ENCODE results near the gene FHOD3.

The FHOD3 gene

DNA sequence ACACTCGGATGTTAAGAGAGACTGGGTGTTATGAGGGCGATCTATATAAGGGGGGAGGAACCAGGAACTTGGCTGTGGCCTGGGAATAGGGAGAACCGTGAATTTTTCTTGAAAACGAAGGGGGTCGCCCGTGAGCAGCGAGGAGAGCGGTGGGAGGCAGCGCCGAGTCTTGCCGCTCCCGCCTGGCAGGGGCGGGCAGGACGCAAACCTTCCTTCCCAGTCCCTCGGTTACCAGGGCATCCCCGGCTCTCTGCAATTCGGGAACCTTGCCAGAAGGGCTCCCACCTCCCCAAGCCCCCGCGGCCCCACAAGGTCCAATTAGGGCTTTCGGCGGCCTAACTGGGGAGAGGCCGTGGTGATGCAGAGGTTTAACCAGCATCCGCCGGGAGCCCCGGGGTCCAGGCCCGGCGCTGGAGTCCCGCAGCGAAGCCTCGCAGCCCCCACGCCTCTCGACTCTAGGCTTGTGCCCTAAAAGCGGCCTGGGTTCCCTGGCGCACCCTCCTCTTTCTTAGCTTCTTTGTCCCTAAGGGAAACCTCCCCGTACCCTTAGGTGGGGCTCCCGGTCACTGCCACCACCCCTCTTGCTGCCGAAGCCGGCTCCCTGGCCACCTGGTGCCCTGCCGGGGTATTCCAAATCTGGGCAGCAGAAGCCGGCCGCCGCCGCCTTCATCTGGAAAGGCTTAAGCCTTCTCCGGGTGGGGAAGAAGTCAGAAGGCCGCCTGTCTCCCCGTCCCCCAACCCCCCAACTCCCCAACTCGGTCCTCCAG, 680 bp upstream of the FHOD3 start:
- DNase-seq, result no peak

DNA sequence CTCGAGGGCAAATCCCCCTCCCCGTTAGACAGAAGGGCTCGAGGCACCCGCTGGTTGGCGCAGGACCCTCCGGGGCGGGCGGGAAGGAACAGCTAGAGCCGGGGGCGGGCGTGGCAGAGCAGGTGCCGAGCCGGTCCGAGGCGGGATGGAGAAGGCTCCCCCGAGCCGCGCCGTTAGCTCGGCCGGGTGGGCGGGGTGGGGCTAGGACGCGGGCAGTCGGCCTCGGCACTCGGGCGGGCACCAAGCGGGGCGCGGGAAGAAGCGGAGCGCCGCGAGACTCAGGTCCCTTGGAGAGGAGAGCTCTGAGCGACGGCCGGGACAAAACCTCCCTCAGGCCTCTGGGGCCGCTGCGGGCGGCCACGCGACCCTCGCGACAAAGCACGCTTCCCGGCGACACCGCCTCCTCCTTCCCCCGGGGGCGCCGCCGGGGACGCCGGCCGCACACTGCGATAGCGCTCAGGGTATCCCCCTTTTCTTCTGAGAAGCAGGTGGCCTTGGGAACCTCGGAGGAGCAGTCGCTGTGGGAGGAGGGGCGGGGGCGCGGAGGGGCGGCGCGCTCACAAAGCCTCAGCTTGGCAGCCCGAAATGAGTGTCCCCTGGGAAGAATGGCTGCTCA, 721 bp downstream of the FHOD3 start:
- no peak for DNase-seq

DNA sequence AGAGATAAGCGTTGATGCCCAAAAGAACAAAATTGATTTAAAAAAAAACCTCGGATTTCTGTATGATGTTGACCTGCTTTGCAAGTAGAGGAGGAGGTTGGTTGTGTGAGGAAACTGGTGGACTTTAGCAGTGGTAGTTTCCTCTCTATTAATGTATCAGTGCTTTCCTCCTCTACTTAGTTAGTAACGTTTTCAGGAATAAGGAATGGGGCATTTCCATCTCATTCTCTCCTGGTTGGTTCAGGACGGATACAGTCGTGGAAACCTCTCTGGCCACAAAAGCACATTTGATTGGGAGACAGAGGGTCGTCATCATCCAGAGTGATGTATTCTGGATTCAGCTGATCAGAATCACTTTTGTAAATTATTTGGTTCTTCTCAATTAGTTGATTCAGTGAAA, 1.5 kb downstream of the FHOD3 start:
- no peak for DNase-seq

DNA sequence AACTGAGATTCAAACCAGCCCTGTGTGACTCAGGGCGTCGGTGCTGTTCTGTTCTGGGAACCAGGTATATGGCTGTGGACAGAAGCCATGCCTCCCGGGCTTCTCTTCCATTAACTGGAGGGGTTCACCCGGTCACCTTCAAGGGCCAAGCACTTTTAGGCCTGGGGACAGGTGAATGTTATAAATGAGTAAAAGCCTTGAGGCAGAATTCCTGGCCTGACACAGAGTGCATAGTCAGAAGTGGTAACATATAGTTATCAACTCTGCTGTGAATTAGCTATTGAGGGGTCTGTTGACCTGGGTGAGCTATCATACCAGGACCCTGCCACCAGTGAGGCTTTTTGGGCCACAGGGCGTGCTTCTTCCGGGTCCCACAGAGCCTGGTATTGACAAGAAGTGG, 2.7 kb downstream of the FHOD3 start:
- no peak for DNase-seq

DNA sequence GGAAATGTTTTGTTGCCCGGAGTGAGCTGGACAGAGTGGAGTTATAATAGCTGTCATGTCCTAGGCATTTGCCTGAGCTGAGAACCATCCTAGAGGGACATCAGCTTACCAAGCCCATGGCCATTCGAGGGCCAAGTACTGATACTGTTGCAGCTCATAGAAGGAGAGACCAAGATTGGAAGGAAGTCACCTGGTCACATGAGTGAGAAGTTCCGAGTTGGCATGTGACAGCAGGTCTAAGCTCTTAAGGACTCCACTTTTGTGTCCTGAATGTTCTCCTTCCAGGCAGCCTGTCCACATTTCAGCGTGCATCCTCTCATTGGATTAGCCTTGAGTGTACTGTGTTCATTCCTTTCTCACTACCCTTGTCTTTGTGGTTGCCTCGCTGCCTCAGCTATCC, 4.4 kb downstream of the FHOD3 start:
- DNase-seq, result no peak

DNA sequence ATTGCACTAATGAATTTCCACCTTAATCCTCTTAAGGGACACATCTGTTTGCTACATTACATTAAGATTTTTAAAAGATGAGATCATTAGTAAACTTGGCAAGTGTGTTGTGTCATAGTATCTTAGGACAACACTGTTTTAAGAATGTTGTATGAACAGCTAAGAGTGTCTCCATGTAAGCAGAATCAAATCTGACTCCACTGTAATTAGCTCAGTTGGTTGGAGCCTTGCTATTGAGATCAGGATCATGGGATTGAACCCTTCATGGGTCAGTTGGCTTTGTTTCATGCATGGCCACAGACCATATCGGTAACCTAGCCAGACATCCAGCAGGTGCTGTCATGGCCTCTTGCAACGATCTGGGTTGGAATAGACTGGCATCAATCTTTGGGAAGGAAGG, 5.2 kb downstream of the FHOD3 start:
- no peak for DNase-seq

DNA sequence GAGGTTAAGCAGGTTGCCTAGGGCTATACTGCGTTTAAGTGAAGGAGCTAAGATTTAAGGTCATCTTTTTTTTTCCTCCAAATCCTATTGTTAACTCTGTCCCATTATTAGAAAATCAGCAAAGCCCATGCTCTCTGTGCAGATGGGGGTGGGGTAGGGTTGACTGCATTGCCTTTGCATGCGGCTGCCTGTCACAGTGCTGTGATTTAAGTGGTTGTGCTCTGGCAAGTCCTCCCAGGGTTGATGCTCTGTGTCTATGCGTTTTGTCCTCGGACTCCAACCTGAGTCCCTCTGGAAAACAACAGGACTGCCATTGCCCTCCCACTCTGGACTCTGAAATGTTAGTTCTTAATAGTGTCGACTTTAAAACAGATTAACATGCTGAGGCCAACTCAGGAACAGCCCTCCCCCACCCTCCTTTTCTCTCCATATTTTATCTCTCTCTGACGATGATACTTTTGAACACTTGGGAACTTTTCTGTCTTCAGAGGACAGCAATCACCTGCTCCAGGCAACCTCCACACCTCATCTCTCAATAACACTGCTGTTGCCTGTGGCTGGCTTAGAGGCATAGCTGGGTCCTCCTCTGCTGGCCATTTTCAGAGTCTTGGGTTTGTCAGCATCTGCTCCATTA, 5.8 kb downstream of the FHOD3 start:
- no peak for DNase-seq

DNA sequence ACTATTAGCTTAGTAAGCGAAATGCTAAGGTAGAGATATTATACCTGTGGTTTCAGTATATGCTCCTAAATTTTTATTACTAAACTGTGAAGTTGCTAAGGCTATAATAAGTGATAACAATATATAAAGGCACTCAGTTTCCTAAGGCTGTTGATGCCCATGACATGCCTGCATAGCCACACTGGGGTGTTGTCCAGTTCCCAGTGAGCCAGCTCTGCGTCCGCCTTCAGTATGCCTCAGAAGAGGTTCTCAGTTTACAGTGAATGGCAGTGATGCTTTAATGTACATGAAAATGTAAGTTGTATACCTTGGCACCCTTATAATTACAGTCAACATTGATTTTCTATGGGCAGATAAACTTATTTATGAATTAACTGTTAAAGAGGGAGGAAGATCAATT, 7.2 kb downstream of the FHOD3 start:
- DNase-seq, result no peak

DNA sequence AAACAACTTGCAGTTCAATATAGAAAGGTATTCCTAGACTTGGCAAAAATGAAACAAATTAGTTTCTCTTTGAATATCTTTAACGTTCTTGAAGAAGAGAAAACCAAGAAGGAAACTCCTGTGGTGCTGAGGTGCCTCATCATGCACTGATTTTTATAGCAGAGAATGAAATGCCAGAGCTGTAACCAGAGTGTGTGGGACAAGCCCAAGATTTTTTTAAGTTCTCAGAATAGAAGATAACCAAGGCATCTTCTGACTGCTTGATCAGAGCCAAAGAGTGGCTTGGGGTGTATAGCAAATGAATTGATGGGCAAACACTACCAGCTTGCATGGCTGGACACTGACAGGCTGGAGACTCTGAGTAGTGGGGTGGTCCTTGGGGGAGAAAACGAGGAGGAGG, 7.9 kb downstream of the FHOD3 start:
- no peak for DNase-seq

DNA sequence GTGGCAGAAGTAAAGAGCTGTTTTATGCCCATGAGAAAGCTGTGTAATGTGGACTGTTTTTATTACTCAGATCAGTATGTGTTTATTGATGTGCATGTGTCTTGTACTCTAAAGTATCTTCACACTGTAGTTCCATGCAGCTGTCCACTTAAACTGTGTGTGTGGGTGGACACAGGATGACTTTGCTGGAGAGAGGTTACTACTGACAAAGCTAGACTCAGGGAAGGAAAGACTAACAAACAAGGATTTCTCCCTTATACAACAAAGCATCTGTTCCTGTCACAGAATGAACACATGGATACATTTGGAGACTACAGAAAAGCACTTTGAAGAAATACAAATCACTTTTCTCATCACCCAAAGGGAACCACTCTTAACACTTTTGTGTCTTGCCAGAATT, 10.0 kb downstream of the FHOD3 start:
- DNase-seq, result no peak

DNA sequence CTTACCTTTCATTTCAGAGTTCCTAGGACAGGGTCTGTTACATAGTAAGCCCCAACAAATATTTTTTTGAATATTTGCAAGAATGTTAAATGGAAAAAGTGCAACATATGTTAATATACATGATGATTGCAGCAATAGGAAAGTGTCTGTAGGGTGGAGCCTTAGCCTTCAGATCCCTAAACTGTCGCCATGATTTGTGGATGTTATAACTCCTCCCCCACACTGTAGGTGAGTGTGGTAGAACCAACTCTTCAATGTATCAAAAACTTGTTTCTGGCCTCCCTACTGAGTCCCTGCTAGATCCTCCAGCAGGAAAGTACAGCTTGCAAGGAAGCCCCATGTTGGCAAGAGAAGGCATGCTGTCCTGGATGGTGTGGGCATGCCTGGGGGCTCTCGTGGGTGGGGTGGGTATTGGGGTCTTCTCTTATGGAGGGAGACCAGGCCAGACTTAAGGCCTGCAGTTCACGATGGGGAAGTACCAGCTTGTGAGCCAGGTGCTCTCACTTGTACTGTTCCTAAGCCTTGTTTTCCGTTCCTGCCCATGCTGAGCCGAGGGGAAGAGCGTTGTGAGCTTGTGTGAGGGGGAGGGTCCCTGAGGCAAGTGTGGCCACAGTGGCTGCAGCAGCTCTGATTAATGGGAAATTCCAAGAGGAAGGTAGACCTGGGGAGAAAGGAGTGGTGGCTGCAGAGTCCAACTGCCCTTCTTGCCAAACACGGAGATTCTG, 11.4 kb downstream of the FHOD3 start:
- no peak for DNase-seq

DNA sequence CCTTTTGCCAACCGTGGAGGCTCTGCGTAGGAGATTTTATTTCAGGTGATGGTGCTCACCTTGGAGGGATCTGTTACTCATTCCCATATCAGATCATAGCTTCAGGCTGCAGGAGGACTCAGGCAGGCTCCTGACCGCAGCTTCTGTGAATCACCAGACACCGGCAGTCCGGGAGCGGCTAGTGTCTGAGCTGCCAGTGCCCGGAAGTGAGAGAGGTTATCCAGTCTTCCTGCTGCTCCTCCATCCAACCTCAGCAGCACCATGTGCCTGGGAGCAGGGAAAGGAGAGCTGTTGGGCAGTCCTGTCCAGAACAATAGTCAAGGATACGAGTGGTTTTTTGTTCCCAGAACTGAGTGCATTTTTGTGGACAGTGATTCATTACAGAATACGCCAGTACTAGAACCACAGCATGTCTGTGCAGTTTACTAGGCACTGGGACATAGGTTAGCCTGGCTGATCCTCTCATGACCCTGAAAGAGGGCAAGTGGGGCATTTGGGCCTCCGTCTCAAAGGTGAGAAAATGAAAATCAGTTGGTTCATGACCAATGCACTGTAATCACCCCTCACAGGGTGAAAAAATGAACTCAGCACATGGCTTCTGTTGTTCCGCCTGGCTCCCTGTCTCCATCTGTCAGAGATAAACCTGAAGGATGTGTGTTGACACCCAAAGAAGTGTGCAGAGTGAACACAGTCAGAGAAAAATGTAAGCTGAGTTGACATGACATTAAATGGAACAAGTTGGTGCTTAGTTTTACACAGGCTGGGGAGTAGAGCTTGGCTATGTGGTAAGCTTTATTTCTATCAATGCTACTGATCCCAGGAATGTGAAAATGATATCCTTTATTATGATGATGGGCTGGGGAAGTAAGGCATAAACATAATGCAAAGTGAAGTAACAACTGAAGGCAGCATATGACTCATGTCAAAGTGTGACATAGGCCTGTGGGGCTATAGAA, 12.2 kb downstream of the FHOD3 start:
- DNase-seq, result no peak

DNA sequence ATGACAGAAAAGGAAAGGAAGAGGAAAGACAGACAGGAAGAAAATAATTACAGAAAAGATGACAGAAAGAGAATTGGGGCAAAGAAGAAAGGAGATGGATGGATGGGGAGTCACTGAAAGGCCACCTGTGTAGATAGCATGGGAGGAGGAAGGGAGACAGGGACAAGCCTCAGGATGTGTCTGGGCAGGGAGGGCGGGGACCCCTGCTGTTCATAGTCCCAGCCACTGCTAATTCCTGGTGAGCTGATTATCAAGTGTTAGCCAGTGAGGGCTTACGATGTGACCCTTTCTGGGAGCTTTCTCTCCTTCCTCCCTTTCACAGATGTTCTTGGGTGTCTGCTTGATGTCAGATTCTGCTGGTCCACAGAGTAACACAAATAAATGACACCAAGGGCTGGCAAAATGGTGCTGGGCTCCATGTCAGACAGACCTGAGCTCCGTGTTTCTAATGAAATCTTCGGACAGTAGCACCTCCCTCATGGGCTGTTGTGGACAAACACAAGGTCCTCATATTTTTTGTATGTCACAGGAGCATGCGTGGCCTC, 13.6 kb downstream of the FHOD3 start:
- DNase-seq, result no peak

DNA sequence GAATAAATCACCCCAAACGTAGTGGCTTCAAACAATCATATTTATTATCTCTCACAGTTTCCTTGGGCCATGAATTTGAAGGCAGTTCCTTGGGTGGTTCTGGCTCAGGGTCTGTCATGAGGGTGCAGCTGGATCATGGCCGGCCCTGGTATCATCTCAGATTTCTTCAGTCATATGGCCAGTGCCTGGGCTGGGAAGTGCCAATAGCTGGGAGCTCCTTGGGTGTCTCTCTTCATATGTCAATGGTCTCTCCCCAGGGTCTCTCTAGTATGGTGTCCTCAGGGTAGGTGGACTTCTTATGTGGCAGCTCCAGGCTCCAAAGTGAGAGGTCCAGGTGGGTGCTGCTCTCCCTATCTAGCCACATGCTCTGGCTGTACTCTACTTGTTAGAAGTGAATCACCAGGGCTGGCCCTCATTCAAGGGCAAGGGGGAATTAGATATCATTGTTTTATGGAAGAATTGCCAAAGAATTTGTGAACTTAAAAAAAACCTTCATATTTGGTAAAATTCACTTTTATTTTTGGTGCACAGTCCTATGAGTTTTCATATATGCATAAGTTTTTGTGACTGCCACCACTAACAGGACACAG, 15.4 kb downstream of the FHOD3 start:
- DNase-seq, result no peak

DNA sequence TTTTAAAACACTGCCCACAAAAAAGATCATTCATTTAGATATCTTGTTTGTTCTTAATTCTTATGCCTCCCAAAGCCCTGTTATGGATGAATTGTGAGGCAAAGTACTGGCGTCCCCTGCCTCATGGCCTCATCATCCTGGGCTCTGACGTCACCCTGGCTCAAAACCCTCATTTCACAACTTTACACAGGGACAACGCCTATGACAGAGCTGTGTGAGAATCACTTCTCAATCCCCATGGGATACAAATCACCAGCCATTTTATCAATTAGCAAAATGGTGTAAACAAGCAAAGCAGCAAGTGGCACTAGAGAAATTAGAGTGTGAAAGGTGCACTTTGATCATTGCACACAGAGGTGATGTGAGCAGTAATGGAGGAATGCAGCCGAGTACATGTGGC, 16.6 kb downstream of the FHOD3 start:
- DNase-seq, result no peak

DNA sequence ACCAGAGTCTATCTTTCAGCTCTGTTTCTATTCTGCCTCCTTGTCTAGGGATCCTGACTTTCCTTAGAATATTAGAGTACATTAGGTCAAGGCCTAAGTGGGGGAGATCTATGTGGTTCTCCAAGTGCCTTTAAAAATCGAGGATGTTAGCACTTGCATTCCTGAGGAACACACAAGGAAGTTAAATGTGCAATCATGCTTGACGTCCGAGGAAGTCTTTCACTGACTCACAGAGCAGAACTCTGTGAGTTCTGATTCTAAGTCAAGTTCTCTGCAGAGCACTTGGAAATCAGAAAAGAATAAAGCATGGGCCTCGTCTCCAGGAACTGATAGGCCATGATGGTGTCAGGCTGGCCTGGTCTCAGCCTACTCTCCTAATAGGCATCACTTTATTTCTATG, 17.2 kb downstream of the FHOD3 start:
- no peak for DNase-seq

DNA sequence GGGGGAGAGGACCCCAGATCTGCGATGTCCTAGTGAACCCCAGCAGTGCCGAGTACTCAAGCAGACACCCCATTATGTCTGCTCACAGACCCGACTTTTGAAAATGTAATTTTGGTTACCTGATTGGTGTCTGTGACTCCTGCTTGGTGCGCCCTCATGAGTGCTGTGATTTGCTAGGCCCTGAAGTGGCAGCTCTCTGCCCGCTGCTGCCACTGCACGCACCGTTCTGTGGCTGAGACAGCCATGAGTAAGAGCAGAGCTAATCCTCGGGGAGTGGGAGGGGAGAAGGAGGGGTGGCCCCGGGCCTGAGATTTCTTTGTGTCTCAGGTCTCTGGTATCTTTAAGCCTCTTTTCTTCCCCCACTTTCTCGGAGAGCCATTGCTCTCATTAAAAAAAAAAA, 18.2 kb downstream of the FHOD3 start:
- DNase-seq, result no peak

DNA sequence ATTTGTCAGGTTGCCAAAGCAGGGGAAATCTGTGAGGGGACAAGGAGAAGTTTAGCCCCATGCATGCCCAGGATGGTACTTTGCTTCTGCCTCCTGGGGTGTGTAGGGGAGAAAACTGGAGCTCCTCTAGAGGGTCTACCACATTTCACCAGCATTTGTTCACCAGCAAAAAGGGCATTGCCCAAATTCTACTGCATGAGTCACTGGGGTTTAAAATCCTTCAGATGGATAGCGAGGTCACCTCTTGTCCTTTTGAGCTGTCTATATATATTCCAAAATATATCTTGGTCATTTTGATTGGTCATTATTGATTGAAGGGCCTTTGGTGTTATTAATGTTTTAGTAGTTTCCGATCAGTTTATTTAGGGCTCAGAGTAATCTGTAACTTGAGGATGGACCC, 18.7 kb downstream of the FHOD3 start:
- no peak for DNase-seq

DNA sequence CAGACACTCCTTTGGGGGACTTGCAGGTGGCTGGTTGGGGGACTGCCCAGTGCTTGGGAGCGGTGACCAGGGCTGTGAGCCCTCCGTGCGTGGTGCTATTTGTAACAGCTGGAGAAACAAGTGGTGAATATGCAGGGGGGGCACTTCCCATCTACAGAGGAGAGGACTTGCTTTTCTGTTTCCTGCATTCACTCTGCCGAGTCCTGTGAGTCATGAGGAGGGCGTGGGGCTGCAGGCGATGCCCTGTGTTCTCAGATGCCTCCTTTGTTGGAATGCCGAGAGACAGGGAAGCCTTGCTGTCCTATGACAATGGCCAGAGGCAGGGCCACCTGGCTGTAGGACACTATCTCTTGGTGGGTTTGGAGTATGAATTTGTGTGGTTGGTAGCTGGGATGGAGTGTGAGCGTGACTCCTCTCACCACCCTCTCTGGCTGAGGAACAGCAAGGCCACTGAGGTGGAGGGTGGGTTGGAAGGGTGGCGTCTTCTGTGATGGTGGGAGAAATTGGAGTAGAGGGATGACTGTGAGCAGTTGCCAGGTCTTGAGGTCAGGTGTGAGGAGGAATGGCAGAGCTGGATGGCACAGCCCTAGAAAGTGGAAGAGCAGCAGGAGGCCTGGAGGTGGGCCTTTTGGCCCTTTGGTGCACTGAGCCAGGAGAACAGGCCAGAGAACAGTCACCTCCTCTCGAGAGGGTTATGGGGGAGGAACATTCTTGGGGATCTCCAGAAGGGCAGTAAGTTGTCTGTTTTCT, 24.3 kb downstream of the FHOD3 start:
- DNase-seq, result no peak

DNA sequence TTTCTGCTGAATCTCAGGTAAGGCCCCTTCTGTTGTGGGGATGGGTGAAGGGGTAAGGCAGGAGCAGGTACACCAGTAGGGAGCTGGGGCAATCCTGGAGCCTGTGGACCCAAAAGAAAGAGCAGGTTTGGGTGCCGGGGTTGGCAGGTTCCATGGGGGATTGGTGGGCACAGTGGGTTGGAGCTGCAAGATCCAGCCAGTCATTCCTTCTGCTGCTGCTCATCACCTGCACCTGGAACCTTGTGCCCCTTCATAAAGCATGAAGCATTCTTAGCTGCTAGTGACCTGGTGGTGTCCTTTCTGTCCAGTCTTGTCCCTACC, 24.9 kb downstream of the FHOD3 start:
- DNase-seq, result no peak

DNA sequence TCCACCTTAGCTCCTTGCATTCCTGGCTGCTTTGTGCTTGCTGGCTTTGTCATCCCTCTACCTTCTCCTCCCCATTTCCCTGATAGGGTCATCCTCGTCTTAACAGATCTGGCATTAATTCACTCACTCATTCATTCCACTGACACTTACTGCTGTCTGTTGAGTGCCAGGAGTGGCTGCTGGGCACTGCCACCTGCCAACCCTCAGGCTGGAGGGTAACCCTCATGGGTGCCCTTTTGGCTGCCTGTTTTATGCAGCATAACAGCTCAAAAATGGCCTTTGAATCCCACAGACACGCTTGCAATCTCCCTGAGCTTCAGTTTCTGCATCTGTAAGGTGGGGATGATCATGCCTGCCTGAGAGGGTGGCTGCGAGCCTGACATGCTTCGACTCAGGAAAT, 25.2 kb downstream of the FHOD3 start:
- DNase-seq, result no peak
